ENCODE data around the gene KIFBP.
"Not testable (repeated sequence)": the region's sequence is repeated elsewhere in the genome, so short reads cannot be mapped to it uniquely, and the experiment has no call there.

Gene KIFBP

DNA sequence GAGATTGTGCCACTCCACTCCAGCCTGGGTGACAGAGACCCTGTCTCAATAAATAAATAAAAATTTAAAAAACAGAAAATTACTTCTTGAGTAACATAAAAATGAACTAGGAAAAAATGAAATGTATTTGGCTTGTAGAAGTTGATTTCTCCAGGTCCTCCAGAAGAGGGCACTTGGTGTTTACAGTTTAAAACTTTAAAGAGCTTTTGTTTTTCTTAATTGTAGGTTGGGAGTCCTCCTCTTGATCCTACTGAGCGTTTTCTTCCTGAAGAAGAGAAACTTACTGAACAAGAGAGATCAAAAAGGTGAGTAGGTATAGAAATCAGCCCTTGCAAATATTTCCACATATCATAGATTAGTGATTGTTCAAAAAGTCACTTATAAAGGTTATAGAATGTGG lies 16.2 kb downstream of the KIFBP start:
- no peak for DNase-seq

DNA sequence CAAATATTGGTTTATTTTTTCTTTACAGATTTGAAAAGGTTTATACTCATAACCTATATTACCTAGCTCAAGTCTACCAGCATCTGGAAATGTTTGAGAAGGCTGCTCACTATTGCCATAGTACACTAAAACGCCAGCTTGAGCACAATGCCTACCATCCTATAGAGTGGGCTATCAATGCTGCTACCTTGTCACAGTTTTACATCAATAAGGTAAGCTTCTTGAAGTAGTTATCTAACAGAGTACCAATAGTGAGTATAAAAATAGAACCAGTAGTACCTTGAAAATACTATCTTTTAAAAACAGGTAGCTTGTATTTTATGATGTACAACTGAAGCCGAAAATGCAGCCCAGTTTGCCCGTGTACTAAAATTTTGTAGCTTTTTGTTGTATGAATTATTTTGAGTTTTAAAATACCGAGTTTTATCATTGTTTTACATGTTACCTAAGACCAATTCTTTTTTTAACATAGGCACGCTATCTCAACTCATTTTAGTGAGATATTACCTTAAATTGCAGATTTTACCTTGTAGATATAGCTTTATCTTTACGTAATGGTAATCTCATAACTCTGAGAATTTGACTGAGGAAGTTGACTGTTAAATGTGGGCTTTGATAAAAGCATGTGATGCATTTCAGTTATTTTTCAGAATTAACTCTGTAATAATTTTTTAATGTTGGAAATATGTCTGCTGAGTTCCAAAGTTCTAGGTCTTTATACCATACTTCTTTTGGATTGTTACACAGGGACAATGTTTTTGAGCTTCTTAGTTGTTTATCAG lies 17.3 kb downstream of the KIFBP start:
- no peak for DNase-seq

GRCh38 chr10:69007260-69007659 lies 18.7 kb downstream of the KIFBP start:
- no peak for DNase-seq

DNA sequence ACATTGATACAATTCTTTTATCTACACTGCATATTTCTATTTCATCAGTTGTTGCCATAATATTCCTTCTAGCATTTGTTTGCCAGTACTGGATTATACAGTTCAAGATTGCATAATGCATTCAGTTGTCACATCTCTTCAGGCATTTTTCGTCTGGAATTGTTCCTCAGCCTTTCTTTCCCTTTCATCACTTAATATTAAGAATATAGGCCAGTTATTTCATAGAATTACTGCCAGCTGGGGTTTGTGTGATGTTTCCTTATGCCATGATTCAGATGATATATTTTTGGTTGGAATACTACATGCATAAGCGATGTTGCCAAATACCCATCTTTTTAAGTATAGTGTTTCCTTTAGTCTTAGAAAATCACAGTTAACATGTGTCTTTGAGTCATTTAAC lies 20.8 kb downstream of the KIFBP start:
- no peak for DNase-seq

DNA sequence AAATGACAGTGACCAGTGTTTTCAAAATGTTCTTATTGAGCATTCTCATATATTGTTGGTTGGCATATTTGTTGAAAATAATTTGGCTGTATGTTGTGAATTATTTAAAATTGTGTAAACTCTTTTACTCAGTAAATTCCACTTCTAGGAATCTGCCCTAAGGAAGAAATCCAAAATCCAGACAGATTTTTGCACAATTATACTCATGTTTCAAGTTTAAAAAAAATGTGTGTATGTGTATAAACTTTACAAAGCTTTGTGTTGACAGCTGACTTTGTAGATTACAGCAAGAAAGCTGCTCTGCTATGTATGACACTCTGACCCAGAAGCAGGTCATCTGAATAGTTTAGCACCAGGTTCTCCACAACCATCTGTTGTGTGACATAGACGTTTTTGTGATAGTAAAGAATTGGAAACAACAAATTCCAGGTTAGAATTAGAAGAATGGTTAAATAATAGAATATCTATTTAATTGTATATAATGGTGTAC lies 21.6 kb downstream of the KIFBP start:
- DNase-seq = no peak

DNA sequence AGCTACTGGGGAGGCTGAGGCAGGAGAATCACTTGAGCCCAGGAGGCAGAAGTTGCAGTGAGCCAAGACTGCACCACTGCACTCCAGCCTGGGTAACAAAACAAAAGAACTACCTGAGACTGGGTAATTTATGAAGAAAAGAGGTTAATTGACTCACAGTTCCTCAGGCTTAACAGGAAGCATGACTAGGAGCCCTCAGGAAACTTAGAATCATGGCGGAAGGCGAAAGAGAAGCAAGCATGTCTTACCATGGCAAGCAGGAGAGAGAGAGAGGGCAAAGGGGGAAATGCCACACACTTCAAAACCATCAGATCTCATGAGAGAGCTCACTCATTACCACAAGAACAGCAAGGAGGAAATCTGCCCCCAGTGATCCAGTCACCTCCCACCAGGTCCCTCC lies 24.2 kb downstream of the KIFBP start:
- not testable (repeated sequence) for DNase-seq

DNA sequence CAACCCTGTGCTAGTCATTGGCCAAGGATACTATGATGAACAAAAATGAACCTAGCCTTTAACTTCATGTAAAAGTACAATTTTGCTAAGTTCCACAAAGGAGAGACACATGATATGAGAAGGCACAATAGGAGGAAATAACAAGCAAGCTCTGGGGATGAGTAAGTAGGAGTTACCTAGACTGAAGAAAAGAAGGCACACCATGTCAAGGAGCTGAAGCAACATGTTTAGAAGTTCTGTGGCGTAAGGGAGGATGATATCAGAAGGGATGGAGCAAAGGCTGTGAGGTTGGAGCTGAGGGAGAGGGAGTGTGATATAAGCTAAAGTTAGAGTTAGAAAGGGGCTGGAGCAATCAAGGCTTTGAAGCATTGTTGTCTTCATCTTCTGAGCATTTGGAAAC lies 25.6 kb downstream of the KIFBP start:
- no peak for DNase-seq

DNA sequence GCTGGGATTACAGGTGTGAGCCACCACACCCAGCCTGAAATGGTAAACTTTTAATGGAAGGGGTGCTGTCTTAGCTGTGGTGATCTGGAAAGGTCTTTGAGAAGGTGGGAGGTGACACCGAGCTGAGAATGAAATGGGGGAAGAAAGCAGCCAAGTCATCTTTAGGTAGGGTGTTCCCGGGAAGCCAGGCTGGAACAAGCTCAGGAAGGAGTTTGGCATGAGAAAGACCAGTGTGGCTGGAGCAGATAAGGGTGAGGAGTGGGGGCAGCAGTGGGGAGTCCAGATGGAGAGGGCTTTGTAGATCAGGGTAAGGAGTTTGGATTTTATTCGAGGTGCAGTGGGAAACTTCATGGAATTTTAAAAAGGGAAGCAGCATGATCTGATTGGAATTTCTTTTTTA lies 30.0 kb downstream of the KIFBP start:
- no peak for DNase-seq

GRCh38 chr10:69022611-69023010 lies 34.0 kb downstream of the KIFBP start:
- no peak for DNase-seq

GRCh38 chr10:69025370-69025896 lies 36.8 kb downstream of the KIFBP start:
- no peak for DNase-seq

- no peak for DNase-seq
Measured at GRCh38 chr10:69033256-69033655, 44.7 kb downstream of the KIFBP start.

DNA sequence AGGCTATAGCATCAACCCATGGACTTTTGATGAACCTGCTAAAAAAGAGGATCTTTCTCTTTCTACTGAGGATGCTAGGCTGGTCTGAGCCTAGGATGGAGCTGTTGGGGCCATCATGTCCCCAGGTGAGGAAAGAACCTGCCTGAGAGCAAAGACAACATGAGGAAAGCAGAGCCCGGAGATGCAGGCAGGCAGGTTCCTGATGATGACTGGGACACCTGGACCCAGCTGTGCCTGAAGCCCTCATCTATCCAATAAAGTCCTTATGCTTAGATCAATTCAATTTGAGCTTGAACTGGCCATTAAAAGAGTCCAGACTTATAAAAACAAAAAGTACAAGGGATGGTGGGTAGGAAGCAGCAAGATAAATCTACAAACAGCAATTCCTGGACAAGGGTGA lies 48.9 kb downstream of the KIFBP start:
- no peak for DNase-seq

GRCh38 chr10:69040904-69041303 lies 52.3 kb downstream of the KIFBP start:
- not testable (repeated sequence) for DNase-seq

DNA sequence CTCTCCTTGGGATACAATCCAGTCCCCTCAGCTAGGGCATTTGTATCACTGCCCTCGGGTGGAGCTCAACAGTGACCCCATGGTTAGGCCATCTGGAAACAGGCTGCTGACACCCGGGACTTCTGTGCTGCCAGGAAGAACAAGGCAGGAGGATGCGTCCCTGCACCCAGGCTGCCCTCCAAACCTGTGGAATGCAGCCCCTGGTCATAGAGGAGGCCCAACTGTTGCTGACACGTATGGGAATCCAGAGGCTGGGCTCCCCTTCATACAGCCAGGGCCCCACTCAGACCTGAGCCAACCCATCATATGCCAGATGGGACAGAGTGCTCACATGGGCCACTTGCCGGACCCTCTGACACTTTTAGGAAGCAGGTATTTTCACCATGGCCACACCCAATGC lies 53.8 kb downstream of the KIFBP start:
- DNase-seq = no peak

GRCh38 chr10:69042838-69043237 lies 54.2 kb downstream of the KIFBP start:
- DNase-seq = no peak

DNA sequence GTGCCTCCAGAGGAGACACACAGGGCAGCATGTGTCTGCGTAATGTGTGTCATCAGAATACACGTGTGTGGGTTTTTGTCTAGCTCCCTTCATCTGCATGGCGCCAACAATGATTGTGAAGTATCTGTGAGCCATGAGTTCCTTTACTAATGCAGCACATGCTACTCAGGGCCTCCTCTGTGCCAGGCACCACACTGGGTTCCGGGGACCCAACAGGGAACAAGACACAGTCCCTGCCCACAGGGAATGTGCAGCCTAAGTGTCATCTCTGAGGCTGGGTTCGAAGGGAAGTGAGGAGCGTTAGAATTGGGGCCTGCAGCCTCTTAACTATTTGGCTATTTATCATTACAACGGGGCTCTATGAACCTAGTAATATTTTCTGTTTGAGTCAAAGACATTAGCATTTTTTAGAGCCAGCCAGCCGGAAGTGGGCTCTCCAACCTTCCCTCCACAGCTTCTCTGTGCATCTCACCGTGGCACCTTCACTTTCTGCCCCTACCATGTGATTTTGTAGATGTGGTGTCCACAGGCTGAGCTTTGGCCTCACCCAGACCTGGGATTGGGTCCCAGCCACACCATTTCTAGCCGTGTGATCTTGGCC lies 55.4 kb downstream of the KIFBP start:
- DNase-seq = no peak

DNA sequence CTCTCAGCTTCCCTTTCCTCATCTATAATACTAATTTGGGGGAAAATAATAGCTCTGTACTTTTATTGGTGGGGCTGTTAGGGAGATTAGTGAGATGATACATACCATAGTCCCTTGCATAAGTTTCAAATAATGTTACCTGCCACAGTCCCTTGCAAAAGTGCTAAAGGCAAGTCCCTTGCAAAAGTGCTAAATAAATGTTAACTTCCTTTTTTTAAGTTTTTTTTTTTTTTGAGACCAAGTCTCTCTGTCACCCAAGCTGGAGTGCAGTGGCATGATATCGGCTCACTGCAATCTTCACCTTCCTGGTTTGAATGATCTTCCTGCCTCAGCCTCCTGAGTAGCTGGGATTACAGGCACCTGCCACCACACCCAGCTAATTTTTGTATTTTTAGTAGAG lies 55.9 kb downstream of the KIFBP start:
- DNase-seq = no peak

GRCh38 chr10:69045441-69046300 lies 57.1 kb downstream of the KIFBP start:
- DNase-seq = no peak

DNA sequence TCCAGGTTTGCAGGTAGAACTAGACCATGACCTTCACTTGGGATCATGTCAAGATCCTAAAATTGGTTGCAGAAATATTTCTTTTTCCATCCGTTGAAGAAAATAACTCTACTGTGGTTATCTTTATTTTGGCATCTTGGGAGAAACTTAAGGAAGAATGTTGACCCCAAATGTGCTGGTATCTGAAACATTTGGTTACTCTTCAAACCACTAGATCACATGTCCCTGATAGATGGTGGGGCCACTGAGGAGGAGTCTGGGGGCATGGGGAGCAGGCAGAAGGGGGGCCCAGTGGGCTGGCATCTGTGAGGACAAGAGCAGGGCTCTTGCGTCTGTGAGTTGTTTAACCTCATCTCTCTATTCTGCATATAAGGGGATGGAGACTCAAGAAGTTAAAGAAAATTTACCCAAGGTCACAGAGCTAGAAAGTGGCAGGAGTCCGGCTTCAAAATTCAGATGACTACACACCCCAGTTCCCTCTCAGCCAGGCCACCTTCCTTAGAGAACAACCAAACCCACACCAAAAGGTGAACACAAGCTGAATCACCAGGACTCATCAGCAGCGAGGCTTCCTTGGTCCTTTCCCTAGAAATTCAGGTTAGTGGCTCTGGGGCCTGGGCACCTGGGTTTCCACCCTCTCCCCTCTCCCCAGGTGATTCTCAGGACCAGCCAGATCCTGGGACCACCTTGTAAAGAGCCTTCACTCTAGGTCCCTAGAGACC lies 58.7 kb downstream of the KIFBP start:
- DNase-seq = no peak

- no peak for DNase-seq
Measured at GRCh38 chr10:69048103-69048502, 59.5 kb downstream of the KIFBP start.

- no peak for DNase-seq
Measured at GRCh38 chr10:69049566-69049961, 61.0 kb downstream of the KIFBP start.

DNA sequence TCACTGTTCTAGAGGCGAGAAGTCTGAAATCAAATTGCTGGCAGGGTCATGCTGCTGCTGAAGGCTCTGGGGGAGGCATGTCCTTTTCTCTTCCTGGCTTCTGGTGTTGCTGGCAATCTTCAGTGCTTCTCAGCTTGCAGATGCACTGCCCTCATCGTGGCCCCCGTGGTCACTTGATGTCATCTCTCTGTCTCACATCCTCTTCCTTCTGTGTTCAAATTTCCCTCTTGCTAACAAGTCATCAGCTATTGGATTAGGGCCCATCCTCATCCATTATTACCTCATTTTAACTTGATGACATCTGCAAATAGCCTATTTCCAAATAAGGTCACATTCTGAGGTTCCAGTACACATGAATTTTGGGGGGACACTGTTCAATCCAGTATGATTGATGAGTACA lies 62.7 kb downstream of the KIFBP start:
- no peak for DNase-seq

Data from NCI-H2081 (cell line).